Natural killer cell (primary cell): ENCODE data around the gene SNCB. TPM values are rescaled to one million over a fixed set of nuclear protein-coding genes. Genes with fewer than 3 reads are reported as not detected.

ENCODE experiments used
- ATAC-seq, 3 donors: fragments of 150-1000 bp in 2 of 3; fragments of 200-7000 bp in 1 of 3; cut with Tn5 transposase; 1 replicate in 1 of 3; 2 replicates in 2 of 3; pipeline ENCODE4 v1.10.0; 2021; ENCODE audit warnings: mild to moderate bottlenecking in 2 of 3, moderate library complexity in 2 of 3
- DNase-seq, 2 donors: peaks; one replicate each; pipeline versions ENCODE4 v3.0.0 to v3.0.0-alpha.2; 2013 to 2021; ENCODE audit warnings: mixed read lengths in 1 of 2
- H3K27ac ChIP-seq: one replicate; pipeline ENCODE4 v1.5.1; 2013; ENCODE audit warnings: mild to moderate bottlenecking, low read length
- H3K27me3 ChIP-seq: one replicate; pipeline ENCODE4 v1.6.1; 2013; ENCODE audit warnings: low read length; ENCODE audit not compliant: control insufficient read depth, insufficient read depth
- H3K36me3 ChIP-seq: one replicate; pipeline ENCODE4 v1.6.1; 2013; ENCODE audit warnings: low read length; ENCODE audit not compliant: control insufficient read depth, insufficient read depth
- H3K4me1 ChIP-seq: one replicate; pipeline ENCODE4 v1.6.1; 2013; ENCODE audit warnings: low read length; ENCODE audit not compliant: control insufficient read depth, insufficient read depth
- H3K4me3 ChIP-seq: one replicate; pipeline ENCODE4 v1.5.1; 2013; ENCODE audit warnings: low read length
- H3K9me3 ChIP-seq: one replicate; pipeline ENCODE4 v1.6.1; 2013; ENCODE audit warnings: low read length; ENCODE audit not compliant: control insufficient read depth, insufficient read depth
- H3K27ac Mint-ChIP-seq, 2 donors: one replicate each; pipeline ENCODE4 v1.8.0; 2022; ENCODE audit warnings: mild to moderate bottlenecking in 2 of 2, mixed read lengths in 2 of 2, moderate library complexity in 1 of 2
- H3K27me3 Mint-ChIP-seq, 2 donors: one replicate each; pipeline ENCODE4 v1.8.0; 2022; ENCODE audit warnings: low read depth in 2 of 2, mixed read lengths in 2 of 2
- H3K36me3 Mint-ChIP-seq: one replicate; pipeline ENCODE4 v1.8.0; 2022; ENCODE audit warnings: mixed read lengths
- H3K4me1 Mint-ChIP-seq, 2 donors: one replicate each; pipeline ENCODE4 v1.8.0; 2022; ENCODE audit warnings: mixed read lengths in 2 of 2
- H3K4me3 Mint-ChIP-seq: one replicate; pipeline ENCODE4 v1.8.0; 2022; ENCODE audit warnings: mild to moderate bottlenecking, moderate library complexity, mixed read lengths
- H3K9me3 Mint-ChIP-seq, 2 donors: one replicate each; pipeline ENCODE4 v1.8.0; 2022; ENCODE audit warnings: mixed read lengths in 2 of 2
- CTCF ChIP-seq: fragments of 200-600 bp; IDR thresholded peaks from one replicate; pipeline ENCODE4 v1.8.0; 2022; ENCODE audit warnings: antibody characterized with exemption
- WGBS: methylation state at CpG from one replicate; pipeline ENCODE4 v1.1.7; 2013; ENCODE audit warnings: missing lambda C conversion rate; ENCODE audit not compliant: insufficient coverage; 5-methylcytosine and 5-hydroxymethylcytosine counted together
- intact Hi-C: fragments of 100-400 bp; cut with micrococcal nuclease; formaldehyde crosslinking; loops from one replicate; pipeline ENCODE4 v1.14.2; 2022
- total RNA-seq, 4 donors: library from RNA; stranded (reverse); fragments of 120-200 nt in 1 of 4; gene quantifications; one replicate each; pipeline versions ENCODE4 v1.2.3 to v1.2.4, GENCODE V29; 2013 to 2022

Gene SNCB
- total RNA-seq, 3 donors from 2014 or later (not counting 1 experiment from before 2014, with no cell fraction given): not detected

DNA sequence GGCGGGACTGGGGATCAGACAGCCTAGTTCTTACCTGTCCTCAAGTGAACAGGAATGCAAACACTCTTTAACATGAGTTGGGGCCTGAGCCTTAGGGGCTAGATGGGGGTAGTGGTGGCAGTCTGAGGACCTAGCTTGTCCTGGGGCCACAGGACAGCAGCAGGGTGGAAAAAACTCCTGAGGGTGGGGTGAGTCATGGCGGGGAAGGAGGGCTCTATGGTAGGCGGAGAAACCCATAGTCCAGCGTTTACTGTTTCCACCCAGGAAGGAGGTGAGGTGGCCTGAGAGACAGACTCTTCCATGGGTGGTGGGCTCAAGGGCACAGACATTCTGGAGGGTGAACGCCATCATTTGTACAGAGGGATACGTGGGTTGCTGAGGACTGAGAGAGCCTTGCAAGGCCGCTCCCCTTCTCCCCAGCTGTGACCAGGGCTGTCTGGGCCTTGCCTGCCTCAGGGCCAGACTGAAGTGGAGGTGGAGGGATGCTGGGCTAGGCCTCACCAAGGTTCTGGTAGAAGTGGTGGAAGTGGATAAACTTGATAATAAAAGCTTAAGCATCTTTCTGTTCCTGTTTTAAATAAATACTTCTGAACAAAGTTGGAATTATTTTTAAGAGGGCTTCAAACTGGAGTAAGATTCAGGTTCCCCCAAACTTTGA is 15.8 kb upstream of the SNCB start:
- H3K27ac ChIP-seq: peak overlapping the region; percentile 12

GRCh38 chr5:176644878-176645670 is 14.7 kb upstream of the SNCB start:
- peak overlapping the region in 1 of 2 donors; percentile 45 for H3K27ac Mint-ChIP-seq
- no peak overlapping the region for H3K4me3 Mint-ChIP-seq
- DNase-seq (no peak), ATAC-seq (no peak)
- H3K4me1 Mint-ChIP-seq: peaks cover 15 to 36% of the 10 kb centered on the region in 2 donors
- 95% methylated on average over 19 of the region's 22 CpGs for WGBS
- H3K36me3 ChIP-seq: no peaks in the 10 kb centered on the region
- peaks cover 34% of the 10 kb centered on the region for H3K4me1 ChIP-seq
- H3K27me3 ChIP-seq: no peaks in the 10 kb centered on the region
- TF ChIP-seq CTCF: no peak
- no peaks in the 10 kb centered on the region for H3K9me3 ChIP-seq
- no peaks in the 10 kb centered on the region for H3K9me3 Mint-ChIP-seq
- H3K27ac ChIP-seq: no peak overlapping the region
- no peaks in the 10 kb centered on the region for H3K27me3 Mint-ChIP-seq
- no peak overlapping the region for H3K4me3 ChIP-seq
- no peaks in the 10 kb centered on the region for H3K36me3 Mint-ChIP-seq
- intact Hi-C loops: no loop called here

More for the DNA sequence above, 15.8 kb upstream of the SNCB start:
- Mint-ChIP-seq H3K4me1 (peaks cover 22 to 47% of the 10 kb centered on the region in 2 donors), H3K27me3 (no peaks in the 10 kb centered on the region), H3K27ac (peak overlapping the region; percentile 66 to 84), H3K4me3 (peak overlapping the region; percentile 90), H3K9me3 (no peaks in the 10 kb centered on the region), H3K36me3 (no peaks in the 10 kb centered on the region)
- intact Hi-C loops: no loop called here
- peaks cover 45% of the 10 kb centered on the region for H3K4me1 ChIP-seq
- H3K4me3 ChIP-seq: no peak overlapping the region
- no peak for DNase-seq
- H3K9me3 ChIP-seq: no peaks in the 10 kb centered on the region
- no peak for TF ChIP-seq CTCF
- no peak for ATAC-seq
- H3K27me3 ChIP-seq: no peaks in the 10 kb centered on the region
- WGBS: 99% methylated on average over 7 of the region's 7 CpGs
- H3K36me3 ChIP-seq: no peaks in the 10 kb centered on the region

- no peak overlapping the region for H3K4me3 Mint-ChIP-seq
- H3K4me1 Mint-ChIP-seq: peaks cover 12 to 28% of the 10 kb centered on the region in 2 donors
- no peaks in the 10 kb centered on the region for H3K36me3 ChIP-seq
- no peaks in the 10 kb centered on the region for H3K36me3 Mint-ChIP-seq
- no peak overlapping the region for H3K27ac Mint-ChIP-seq
- peaks cover 26% of the 10 kb centered on the region for H3K4me1 ChIP-seq
- H3K27me3 ChIP-seq: no peaks in the 10 kb centered on the region
- no peaks in the 10 kb centered on the region for H3K27me3 Mint-ChIP-seq
- ATAC-seq (no peak), DNase-seq (no peak)
- H3K4me3 ChIP-seq: no peak overlapping the region
- intact Hi-C loops: no loop called here
- 80% methylated on average over 9 of the region's 9 CpGs for WGBS
- no peak for TF ChIP-seq CTCF
- no peak overlapping the region for H3K27ac ChIP-seq
- no peaks in the 10 kb centered on the region for H3K9me3 ChIP-seq
- no peaks in the 10 kb centered on the region for H3K9me3 Mint-ChIP-seq
Measured at GRCh38 chr5:176644294-176644693, 14.0 kb upstream of the SNCB start.
